HFFc6 (cell line): ENCODE data around the gene NTMT1. TPM values are rescaled to one million over a fixed set of nuclear protein-coding genes. Genes with fewer than 3 reads are reported as not detected.
A peak's percentile ranks its signal among the peaks of the same experiment; 100 is the strongest.
"Not testable (repeated sequence)": the region's sequence is repeated elsewhere in the genome, so short reads cannot be mapped to it uniquely, and the experiment has no call there.

Experiments
- DNase-seq: peaks from one replicate; pipeline ENCODE4 v3.0.0-alpha.2; 2018
- H3K27ac Mint-ChIP-seq: 2 replicates; pipeline ENCODE4 v1.8.0; 2020; ENCODE audit warnings: mild to moderate bottlenecking, mixed read lengths
- H3K27me3 Mint-ChIP-seq: 2 replicates; pipeline ENCODE4 v1.8.0; 2021; ENCODE audit warnings: mild to moderate bottlenecking, moderate library complexity, mixed read lengths; ENCODE audit not compliant: insufficient read depth
- H3K36me3 Mint-ChIP-seq: 2 replicates; pipeline ENCODE4 v1.8.0; 2021; ENCODE audit warnings: low read depth, mixed read lengths
- H3K4me1 Mint-ChIP-seq: 2 replicates; pipeline ENCODE4 v1.8.0; 2020; ENCODE audit warnings: low read depth, mixed read lengths
- H3K4me3 Mint-ChIP-seq: 2 replicates; pipeline ENCODE4 v1.8.0; 2020; ENCODE audit warnings: mild to moderate bottlenecking, moderate library complexity, mixed read lengths
- H3K9me3 Mint-ChIP-seq: 2 replicates; pipeline ENCODE4 v1.8.0; 2020; ENCODE audit warnings: mild to moderate bottlenecking, mixed read lengths
- total RNA-seq, 6 experiments: library from RNA; stranded (reverse); fragmentation: NEBNext Ultra II Directional; extraction: Animal tissue kit (Norgen Biotek cat#: 25700); gene quantifications; 2 replicates in 1 of 6; 3 replicates in 5 of 6; pipeline ENCODE4 v1.2.3, GENCODE V29; 2021
- TF ChIP-seq, protein P1 (sequence below): fragments of 200-600 bp; sonication (generic); IDR thresholded peaks from 2 replicates; pipeline ENCODE4 v1.5.0; 2021; ENCODE audit warnings: antibody characterized with exemption, mild to moderate bottlenecking

Gene NTMT1
- total RNA-seq, 6 experiments from 2014 or later: 81.6 to 90.0 (median 87.7) TPM

DNA sequence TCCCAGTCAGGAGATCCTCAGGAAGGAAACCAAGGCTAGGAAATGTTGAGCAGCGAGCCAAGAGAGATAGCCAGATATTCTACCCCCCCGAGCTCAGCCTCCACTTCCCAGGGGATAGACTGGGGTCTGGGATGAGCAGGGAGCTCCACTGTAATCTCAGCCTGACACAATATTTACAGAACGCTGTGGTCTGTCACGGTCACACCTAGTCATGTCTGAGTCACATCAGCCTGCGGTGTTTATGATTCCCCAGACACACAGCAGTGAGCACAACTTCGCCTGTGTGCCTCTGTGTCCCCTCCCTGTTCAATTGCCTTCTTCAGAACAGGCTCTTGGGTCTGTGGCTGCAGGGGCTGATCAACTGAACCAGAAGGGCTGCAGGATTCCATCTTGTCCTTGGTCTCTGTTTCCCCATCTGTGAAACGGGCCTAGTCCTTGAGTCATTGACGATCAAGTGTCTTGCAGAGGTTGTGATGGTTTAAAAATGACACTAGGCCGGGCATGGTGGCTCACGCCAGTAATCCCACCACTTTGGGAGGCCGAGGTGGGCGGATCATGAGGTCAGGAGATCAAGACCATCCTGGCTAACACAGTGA is 30.9 kb downstream of the NTMT1 start:
- peak; percentile 73 for DNase-seq
- H3K36me3 Mint-ChIP-seq: no peaks in the 10 kb centered on the region
- peaks cover 16% of the 10 kb centered on the region for H3K4me1 Mint-ChIP-seq
- TF ChIP-seq, protein P1, sequence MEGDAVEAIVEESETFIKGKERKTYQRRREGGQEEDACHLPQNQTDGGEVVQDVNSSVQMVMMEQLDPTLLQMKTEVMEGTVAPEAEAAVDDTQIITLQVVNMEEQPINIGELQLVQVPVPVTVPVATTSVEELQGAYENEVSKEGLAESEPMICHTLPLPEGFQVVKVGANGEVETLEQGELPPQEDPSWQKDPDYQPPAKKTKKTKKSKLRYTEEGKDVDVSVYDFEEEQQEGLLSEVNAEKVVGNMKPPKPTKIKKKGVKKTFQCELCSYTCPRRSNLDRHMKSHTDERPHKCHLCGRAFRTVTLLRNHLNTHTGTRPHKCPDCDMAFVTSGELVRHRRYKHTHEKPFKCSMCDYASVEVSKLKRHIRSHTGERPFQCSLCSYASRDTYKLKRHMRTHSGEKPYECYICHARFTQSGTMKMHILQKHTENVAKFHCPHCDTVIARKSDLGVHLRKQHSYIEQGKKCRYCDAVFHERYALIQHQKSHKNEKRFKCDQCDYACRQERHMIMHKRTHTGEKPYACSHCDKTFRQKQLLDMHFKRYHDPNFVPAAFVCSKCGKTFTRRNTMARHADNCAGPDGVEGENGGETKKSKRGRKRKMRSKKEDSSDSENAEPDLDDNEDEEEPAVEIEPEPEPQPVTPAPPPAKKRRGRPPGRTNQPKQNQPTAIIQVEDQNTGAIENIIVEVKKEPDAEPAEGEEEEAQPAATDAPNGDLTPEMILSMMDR: no peak
- H3K9me3 Mint-ChIP-seq: no peaks in the 10 kb centered on the region
- no peak overlapping the region; the same call in 1 of the 2 replicates for H3K27ac Mint-ChIP-seq
- H3K4me3 Mint-ChIP-seq: peak overlapping the region; percentile 32; the same call in 1 of the 2 replicates
- H3K27me3 Mint-ChIP-seq: peaks cover 5% of the 10 kb centered on the region

DNA sequence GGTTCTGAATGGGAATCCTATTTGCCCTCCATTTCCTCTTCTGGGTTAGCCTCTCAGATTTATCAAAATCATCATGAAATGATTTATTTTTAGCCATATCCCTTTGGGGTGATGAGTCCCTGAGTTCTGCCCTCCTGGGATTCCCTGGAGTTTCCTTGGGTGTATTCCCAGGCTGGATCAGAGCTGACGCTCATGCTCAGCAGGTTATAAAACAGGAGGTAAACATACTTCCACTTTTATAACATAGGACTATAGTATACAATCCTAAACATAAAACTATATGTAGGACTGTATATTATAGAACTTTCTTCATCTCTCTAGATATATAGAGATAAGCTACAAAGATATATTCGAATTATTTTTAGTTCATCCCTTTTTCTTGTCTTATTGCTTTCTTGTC is 35.1 kb downstream of the NTMT1 start:
- no peak for DNase-seq
- TF ChIP-seq, protein P1: no peak
- no peaks in the 10 kb centered on the region for H3K9me3 Mint-ChIP-seq
- H3K27ac Mint-ChIP-seq: no peak overlapping the region
- peaks cover 16% of the 10 kb centered on the region for H3K4me1 Mint-ChIP-seq
- H3K36me3 Mint-ChIP-seq: no peaks in the 10 kb centered on the region
- no peak overlapping the region for H3K4me3 Mint-ChIP-seq
- peaks cover 3% of the 10 kb centered on the region for H3K27me3 Mint-ChIP-seq

DNA sequence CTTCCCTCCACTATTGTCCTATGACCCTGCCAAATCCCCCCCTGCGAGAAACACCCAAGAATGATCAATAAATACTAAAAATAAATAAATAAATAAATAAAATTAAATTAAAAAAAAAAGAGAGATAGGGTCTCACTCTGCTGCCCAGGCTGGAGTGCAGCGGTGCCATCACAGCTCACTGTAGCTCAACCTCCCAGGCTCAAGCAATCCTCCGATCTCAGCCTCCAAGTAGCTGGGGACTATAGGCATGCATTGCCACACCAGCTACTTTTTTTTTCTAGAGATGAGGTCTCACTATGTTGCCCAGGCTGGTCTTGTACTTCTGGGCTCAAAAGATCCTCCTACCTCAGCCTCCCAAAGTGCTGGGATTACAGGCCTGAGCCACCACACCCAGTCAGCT is 36.3 kb downstream of the NTMT1 start:
- not testable (repeated sequence) for H3K27me3 Mint-ChIP-seq, DNase-seq, H3K27ac Mint-ChIP-seq, H3K36me3 Mint-ChIP-seq, H3K4me3 Mint-ChIP-seq, H3K9me3 Mint-ChIP-seq, H3K4me1 Mint-ChIP-seq

DNA sequence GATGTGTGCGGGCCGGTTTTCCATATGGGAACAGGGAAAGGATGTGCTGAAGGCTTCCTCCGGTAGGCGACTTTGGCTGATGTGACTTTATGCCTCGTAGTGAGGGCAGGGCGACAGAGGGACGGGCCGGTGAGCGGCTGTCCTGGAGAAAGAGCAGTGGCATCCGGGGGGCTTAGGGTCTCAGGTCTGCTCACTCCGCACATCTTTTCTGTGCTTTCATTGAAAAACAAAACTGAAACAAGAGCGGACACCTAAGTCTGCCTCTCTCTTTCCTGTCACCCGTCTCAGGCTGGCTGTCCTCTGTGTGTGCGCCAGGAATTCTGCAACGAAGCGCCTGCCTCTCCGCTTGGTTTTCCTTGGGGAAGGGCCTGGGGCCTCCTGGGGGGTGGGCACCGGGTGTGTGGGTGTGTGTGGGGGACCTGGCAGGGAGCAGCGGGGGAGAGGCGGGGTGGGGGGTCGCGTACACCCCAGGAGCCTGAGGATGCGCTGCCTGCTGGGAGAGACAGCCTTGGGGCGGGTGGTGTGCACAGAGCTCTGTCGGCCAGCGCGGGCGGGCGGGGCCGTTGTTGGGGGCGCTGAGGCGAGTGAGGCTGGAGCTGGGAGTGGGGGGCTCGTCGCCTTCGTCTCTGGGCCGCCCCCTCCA is 38.9 kb downstream of the NTMT1 start:
- H3K4me3 Mint-ChIP-seq: peak overlapping the region; percentile 90
- peaks cover 27% of the 10 kb centered on the region; the same call in 1 of the 2 replicates for H3K4me1 Mint-ChIP-seq
- TF ChIP-seq, protein P1: no peak
- H3K27me3 Mint-ChIP-seq: peaks cover 3% of the 10 kb centered on the region
- DNase-seq: no peak
- no peaks in the 10 kb centered on the region for H3K9me3 Mint-ChIP-seq
- H3K36me3 Mint-ChIP-seq: peaks cover 10% of the 10 kb centered on the region; the same call in 1 of the 2 replicates
- peak overlapping the region; percentile 79 for H3K27ac Mint-ChIP-seq

DNA sequence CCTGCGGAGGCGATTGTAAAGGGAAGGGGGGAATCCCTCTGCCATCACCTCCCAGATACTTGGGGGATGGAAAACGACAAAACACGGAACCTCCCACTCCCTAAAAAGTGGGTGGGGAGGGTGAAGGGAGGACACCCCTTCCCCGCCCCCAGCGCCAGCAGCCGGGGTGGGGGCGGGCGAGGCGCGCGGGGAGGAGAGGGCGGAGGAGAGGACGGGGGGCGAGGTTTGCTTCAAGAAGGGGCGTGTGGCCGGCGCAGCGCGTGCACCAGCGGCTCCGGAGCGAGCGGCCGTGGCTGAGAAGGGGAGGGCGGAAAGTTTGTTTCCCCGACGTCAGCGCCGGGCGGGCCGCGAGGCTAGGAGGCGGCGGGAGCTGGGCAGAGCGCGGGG is 39.4 kb downstream of the NTMT1 start, which contains the start of gene PRRX2:
PRRX2 (plus strand) TSS at position 259 of the 387 bp plus-strand sequence. CDS start 221 bp downstream, outside the sequence.
- H3K27me3 Mint-ChIP-seq: no peaks in the 10 kb centered on the region; the same call in none of the 2 replicates
- peaks cover 12% of the 10 kb centered on the region; the same call in 1 of the 2 replicates for H3K36me3 Mint-ChIP-seq
- TF ChIP-seq, protein P1: no peak
- peak within 1 kb of the TSS; percentile 79 for H3K27ac Mint-ChIP-seq
- H3K4me3 Mint-ChIP-seq: peak within 1 kb of the TSS; percentile 92
- no peaks in the 10 kb centered on the region for H3K9me3 Mint-ChIP-seq
- peak; percentile 51 for DNase-seq
- H3K4me1 Mint-ChIP-seq: peaks cover 30% of the 10 kb centered on the region; the same call in 1 of the 2 replicates
